Measurements from ENCODE around the gene ATP6V0D1.
A peak's percentile ranks its signal among the peaks of the same experiment; 100 is the strongest.

The ATP6V0D1 gene

GRCh38 chr16:67480833-67481560, at the start of gene ATP6V0D1:
Gene ATP6V0D1, minus strand, starts transcription at chr16:67481157. Its CDS starts 71 bp downstream, at chr16:67481086.
- ChIA-PET POLR2A (interaction anchor here (0.7 to 1.2 kb wide), 7 partner anchors 10 to 318 kb away, joined by 3 to 6 read pairs (median 3); no protein-coding TSS in a partner anchor), CTCF (interaction anchor here (0.6 to 7.5 kb wide), 49 partner anchors 10 to 302 kb away, joined by 3 to 76 read pairs (median 4); partner anchors contain the start of genes ACD, C16orf86, CARMIL2 and CTCF)
- peak; percentile 99 for DNase-seq (ENCODE audit: extremely low spot score)
- TF ChIP-seq CTCF (IDR thresholded peaks at IDR 0.05; ENCODE audit: control extremely low read depth, extremely low read depth, low read depth, missing control alignments) = peak; percentile 90

GRCh38 chr16:67530013-67530939, 49.3 kb upstream of the ATP6V0D1 start:
- TF ChIP-seq CTCF (IDR thresholded peaks at IDR 0.05; ENCODE audit: control extremely low read depth, extremely low read depth, low read depth, missing control alignments) = no peak
- DNase-seq (ENCODE audit: extremely low spot score) = peak; percentile 67
- CTCF ChIA-PET = interaction anchor here (1.1 to 20.3 kb wide), 9 partner anchors 9 to 134 kb away, joined by 4 to 357 read pairs (median 7); partner anchors contain the start of genes ACD, ATP6V0D1, C16orf86 and CARMIL2
- POLR2A ChIA-PET = interaction anchor here (1.6 kb wide), 1 partner anchor 9 kb away, joined by 3 read pairs; no protein-coding TSS in a partner anchor

GRCh38 chr16:67529582-67530012, 48.6 kb upstream of the ATP6V0D1 start:
- no peak for TF ChIP-seq CTCF (IDR thresholded peaks at IDR 0.05; ENCODE audit: control extremely low read depth, extremely low read depth, low read depth, missing control alignments)
- ChIA-PET POLR2A (interaction anchor here (1.6 kb wide), 1 partner anchor 8 kb away, joined by 3 read pairs; no protein-coding TSS in a partner anchor), CTCF (interaction anchor here (1.1 to 20.3 kb wide), 8 partner anchors 9 to 135 kb away, joined by 4 to 357 read pairs (median 10); partner anchors contain the start of genes ACD, ATP6V0D1, C16orf86 and CARMIL2)
- peak; percentile 22 for DNase-seq (ENCODE audit: extremely low spot score)

- TF ChIP-seq CTCF (IDR thresholded peaks at IDR 0.05; ENCODE audit: control extremely low read depth, extremely low read depth, low read depth, missing control alignments) = no peak
- CTCF ChIA-PET = interaction anchor here (1.1 to 20.3 kb wide), 10 partner anchors 8 to 136 kb away, joined by 3 to 357 read pairs (median 6); partner anchors contain the start of genes ACD, ATP6V0D1, C16orf86 and CARMIL2
- DNase-seq (ENCODE audit: extremely low spot score) = peak; percentile 41
- POLR2A ChIA-PET = interaction anchor here (0.9 to 1.6 kb wide), 2 partner anchors 8 to 14 kb away, joined by 3 to 8 read pairs; no protein-coding TSS in a partner anchor
Measured at GRCh38 chr16:67528870-67529581, 48.1 kb upstream of the ATP6V0D1 start.

GRCh38 chr16:67528222-67528869, 47.4 kb upstream of the ATP6V0D1 start, which contains the start of gene RIPOR1:
Gene RIPOR1, plus strand, starts transcription at chr16:67528829. Its CDS starts 9,618 bp downstream, at chr16:67538447.
- no peak for TF ChIP-seq CTCF (IDR thresholded peaks at IDR 0.05; ENCODE audit: control extremely low read depth, extremely low read depth, low read depth, missing control alignments)
- CTCF ChIA-PET = interaction anchor here (1.2 to 20.3 kb wide), 6 partner anchors 7 to 136 kb away, joined by 3 to 357 read pairs (median 38); partner anchors contain the start of genes ACD, ATP6V0D1, C16orf86 and CARMIL2
- POLR2A ChIA-PET = interaction anchor here (0.9 kb wide), 1 partner anchor 13 kb away, joined by 8 read pairs; no protein-coding TSS in a partner anchor
- peak; percentile 80 for DNase-seq (ENCODE audit: extremely low spot score)
